ENCODE data around the gene FRYL.
"Not testable (repeated sequence)": the region's sequence is repeated elsewhere in the genome, so short reads cannot be mapped to it uniquely, and the experiment has no call there.

FRYL gene

DNA sequence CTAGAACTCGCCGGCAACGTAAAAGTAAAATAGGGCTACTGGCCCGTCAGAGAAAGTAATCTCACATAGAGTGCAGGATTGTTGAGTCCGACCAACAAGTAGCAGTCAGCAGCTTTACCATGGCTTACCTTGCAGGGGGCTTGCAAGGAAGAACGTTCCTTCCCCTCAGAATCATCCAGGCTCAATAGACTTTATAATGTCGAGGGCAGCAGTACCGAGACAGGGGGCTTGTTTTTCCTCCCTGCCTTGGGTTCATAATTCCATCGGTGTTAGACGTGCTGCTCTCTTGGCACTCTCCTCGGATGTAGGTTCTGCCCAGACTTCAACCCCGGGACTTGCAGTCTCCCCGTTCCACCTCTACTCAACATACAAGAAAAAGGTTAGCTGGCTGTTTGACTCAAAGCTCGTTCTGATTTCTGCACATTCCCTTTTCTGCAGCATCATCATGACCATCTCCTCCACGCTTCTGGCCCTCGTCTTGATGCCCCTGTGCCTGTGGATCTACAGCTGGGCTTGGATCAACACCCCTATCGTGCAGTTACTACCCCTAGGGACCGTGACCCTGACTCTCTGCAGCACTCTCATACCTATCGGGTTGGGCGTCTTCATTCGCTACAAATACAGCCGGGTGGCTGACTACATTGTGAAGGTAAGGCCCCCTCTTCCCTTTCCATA, 295.4 kb downstream of the FRYL start:
- no peak for DNase-seq (ENCODE audit: low read depth)

DNA sequence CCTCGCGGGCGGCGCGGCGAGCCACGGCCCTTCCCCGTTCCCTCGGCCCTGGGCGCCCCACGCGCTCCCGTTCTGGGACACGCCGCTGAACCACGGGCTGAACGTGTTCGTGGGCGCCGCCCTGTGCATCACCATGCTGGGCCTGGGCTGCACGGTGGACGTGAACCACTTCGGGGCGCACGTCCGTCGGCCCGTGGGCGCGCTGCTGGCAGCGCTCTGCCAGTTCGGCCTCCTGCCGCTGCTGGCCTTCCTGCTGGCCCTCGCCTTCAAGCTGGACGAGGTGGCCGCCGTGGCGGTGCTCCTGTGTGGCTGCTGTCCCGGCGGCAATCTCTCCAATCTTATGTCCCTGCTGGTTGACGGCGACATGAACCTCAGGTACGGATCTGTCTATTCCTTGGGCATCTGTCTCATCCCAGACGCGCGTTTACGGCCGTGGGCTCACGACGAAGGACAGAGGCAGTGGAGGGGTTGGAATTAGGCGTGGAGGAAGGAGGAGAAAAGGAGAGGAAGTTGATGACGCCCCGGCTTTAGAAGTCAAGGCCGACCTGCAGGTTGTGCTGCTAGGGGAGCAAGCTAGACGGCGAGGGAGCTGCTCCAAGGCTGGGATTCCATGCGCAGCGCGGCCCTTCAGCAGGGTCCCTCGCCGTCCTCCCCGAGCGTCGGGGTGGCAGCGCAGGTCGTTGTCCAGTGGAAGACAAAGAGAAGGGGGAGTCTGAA, 296.1 kb downstream of the FRYL start:
- no peak for DNase-seq (ENCODE audit: low read depth)

DNA sequence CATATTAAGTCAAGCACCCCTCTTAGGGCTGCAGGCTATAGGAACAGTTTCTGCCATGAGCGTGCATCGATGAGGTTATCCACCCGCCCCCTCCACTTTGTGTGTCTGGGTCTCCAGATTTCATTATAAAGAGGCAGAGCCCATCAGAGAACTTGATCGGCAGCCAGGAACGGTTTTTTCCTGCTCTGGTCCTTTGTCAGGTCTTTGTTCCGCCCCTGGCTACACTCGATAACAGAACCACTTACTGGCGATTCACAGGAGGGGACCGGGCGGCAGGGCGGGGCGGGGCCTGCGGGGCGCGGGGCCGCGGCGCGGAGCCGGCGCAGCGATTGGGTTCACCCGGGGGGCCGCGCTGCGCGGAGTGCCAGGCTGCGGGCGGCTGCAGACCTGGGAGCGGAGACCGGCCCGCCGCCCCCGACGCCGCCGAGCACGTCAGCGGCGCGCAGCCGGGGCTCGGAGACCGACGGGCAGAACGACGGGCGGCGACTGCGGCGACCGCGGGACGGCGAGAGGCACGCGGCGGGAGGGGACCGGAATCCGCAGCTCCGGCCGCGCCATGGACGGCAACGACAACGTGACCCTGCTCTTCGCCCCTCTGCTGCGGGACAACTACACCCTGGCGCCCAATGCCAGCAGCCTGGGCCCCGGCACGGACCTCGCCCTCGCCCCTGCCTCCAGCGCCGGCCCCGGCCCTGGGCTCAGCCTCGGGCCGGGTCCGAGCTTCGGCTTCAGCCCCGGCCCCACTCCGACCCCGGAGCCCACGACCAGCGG, 296.9 kb downstream of the FRYL start, which contains the start of gene SLC10A4:
Gene SLC10A4 (plus strand): TSS at position 338 of the 771 bp plus-strand sequence. CDS start 219 bp downstream, at position 557.
- DNase-seq (ENCODE audit: low read depth) = no peak

DNA sequence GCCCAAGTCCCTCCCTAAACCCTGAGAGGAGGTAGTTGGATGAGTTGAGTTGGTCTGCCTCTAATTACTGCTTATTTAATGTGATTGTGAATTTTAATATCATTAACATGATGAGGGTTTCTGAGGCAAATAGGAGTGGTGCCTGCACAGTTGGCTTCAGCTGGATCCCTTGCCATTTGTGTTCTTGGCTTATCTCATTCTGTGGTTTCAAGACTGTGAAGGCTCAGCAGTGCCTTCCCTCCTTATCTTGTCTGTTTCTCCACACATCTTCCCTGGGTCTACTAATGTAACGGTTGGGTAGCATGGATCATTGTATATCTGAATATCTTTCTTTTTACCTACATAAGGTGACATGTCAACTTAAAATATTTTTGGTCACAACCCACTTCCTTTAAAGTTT, 298.5 kb downstream of the FRYL start:
- no peak for DNase-seq (ENCODE audit: low read depth)

DNA sequence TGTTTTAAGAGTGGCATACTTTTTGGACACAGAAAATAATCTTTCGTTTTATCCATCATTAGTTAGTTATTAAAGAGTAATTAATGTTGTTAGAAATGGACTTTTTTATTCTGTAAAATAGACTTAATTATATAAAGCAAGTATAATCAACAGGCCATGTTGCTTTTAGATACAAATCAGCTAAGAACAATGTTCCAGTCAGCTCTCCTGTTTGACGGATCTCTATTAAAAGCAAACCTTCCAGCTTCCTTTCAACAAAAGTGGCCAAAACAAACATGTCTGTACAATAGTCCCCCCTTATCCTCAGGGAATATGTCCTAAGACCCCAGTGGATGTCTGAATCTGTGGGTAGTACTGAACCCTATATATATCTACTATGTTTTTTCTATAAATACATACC, 301.8 kb downstream of the FRYL start:
- DNase-seq (ENCODE audit: low read depth) = no peak

DNA sequence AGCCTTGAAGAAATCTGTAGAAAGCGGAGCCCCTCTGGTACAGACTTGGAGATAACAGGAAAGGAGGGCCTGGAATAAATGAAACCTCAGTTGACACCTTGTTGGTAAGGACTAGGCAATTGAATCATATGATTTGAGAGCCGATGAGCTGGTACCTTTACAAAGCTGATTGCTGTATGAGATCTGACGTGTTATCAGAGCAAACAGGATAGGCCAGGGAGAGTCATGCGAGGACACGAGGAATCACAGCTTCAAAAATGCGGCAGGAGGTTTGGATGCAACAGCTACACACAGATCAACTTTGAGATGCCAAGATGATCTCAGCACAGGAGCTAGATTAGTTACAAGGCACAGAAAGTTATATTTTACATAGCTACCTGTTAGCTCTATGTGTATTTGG, 304.3 kb downstream of the FRYL start:
- DNase-seq (ENCODE audit: low read depth) = no peak

DNA sequence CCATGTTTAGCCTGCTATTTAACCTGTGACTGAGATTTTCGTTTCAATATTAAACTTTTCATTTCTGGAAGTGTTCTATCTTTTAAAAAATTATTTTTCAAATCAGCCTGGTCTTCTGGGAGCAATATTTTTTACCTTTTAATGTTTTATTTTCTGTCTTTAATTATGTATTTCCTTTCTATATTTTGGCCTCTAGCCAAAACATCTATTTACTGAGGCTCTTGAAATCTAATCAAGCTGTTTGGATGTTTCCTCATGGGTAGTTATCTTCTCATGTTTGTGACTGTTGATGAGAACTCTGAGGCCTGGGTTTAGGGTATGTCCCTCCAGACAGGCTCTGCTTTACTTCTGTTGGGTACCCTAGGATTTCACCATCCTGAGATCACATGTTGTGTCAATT, 307.3 kb downstream of the FRYL start:
- no peak for DNase-seq (ENCODE audit: low read depth)

DNA sequence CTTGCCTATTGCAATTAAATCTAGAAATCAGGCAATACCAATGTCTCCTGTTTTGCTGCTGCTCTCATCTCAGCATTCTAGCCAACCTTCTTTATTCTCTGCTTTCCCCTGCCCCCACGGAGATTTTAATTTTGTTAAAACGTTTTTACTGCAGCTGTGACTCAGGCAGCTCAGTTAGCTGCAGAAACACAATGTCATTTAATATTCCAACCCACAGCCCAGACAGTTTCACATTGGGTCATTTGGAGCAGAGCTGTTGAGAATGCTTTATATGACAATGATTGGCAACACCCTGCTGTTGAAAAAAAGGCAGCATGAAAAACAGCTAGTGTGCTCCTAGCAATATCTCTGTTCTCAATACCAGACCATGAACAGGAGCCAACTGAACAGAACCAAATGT, 309.5 kb downstream of the FRYL start:
- no peak for DNase-seq (ENCODE audit: low read depth)

DNA sequence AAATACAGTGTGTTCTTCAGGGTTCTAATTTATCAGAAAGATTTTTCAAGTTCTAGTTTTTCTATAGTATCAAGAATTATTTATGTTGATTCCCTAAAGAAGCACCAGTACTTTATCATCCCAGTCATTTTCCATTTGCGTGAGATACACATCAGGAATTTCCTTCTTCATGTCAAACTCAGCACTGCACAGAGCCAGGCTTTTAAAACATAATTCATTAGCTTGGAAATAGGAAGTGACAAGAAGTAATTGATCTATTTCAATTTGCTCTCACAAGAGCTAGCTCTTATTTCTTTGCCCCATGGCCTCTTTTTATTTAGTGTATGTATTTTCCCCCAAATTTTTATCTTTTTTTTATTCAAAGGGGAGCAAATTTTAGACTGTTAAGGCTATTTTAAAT, 309.9 kb downstream of the FRYL start:
- DNase-seq (ENCODE audit: low read depth) = no peak

DNA sequence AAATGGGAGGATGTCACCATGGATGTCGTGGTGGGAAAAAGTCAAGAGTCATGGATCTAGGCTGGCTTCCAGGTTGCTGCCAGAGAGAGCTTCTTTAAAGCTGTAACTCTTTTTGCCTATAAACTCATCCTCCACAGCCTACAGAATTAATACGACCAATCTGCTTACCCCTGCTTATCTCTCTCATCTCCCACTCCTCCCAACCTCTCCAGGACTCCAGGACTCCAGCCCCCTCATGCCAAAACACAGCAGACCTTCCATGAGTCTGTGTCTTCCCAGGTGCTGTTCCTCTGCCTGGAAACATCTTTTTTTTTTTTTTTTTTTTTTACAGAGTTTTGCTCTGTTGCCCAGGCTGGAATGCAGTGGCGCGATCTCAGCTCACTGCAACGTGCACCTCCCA, 312.2 kb downstream of the FRYL start:
- no peak for DNase-seq (ENCODE audit: low read depth)

DNA sequence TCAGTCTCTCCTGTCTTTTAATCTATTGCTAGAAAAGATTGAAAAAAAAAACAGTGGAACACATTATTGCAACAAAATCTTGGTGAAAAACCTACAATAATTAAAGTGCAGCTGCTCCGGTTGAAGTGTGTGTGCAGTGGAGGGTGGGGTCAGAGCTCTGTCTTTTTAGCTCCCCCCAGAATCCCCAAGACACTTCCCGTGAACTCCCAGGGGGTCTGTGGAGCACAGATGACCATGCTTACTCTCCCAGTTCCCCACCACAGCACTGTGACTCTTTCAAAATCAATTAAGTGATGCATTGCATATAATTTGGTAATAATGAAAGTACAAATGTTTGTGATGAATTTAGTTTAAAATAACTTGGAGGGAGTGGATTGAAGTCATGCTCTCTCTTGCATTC, 312.6 kb downstream of the FRYL start:
- DNase-seq (ENCODE audit: low read depth) = no peak

DNA sequence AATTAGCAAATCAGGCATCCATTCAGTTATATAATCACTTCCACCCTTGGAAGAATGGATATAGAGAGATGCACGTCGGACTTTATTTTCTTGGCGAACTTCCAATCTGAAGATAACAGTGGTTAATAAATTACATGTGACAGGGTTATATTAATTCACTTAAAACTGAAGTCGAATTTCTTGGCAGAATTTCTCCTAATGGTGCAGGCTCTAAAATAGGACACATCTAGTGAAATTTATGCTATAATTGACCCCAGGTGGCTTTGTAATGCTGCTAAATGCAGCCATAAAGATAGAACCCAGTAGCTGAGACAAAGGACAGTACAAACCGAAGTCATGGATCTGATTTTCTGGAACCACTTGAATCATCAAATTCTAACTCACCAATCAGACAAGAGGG, 317.7 kb downstream of the FRYL start:
- DNase-seq (ENCODE audit: low read depth) = no peak

DNA sequence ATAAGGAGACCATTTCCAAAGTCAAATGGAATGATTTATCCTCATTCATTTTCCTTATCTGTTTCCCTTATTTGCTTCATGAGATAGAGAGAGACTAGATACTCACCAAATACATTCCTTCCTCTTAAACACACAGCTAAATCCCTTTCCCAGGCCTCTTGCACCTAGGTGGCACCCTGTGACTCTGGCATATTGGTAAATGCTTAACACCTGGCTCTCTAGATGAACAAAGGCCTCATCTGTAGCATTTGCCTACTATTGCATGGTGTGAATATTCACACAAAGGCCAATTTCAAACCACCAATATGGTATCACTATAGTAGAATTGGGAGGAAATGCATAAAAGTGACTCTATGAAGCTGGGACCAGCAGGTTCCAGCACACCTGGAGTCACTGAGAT, 319.1 kb downstream of the FRYL start:
- DNase-seq (ENCODE audit: low read depth) = no peak

DNA sequence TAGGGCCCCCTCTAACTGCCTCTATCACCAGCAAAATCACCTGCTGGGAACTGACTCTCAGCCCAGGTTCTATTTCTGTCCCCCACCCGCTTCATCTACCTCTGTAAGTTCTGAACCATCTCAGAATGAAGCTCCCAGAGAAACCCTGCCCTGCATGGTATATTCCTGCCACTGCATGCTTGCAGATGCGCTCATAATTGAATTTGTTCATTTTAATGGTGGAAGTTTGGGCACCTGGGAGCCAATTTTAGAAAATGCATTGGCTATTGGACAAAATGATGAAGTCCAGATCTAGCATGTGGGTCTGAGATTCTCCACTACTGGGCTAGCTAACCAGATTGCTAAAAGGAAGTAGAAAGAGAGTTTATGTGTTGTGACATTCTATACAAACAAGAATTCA, 325.5 kb downstream of the FRYL start:
- no peak for DNase-seq (ENCODE audit: low read depth)

DNA sequence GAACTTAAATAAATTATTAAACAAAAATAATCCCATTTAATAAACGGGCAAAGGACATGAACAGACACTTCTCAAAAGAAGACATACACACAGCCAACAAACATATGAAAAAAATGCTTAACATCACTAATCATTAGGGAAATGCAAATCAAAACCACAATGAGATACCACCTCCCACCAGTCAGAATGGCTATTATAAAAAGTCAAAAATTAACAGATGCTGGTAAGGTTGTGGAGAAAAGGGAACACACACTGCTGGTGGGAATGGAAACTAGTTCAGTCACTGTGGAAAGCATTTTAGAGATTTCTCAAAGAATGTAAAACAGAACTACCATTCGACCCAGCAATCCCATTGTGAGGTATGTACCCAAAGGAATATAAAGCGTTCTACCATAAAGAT, 328.4 kb downstream of the FRYL start:
- not testable (repeated sequence) for DNase-seq (ENCODE audit: low read depth)

DNA sequence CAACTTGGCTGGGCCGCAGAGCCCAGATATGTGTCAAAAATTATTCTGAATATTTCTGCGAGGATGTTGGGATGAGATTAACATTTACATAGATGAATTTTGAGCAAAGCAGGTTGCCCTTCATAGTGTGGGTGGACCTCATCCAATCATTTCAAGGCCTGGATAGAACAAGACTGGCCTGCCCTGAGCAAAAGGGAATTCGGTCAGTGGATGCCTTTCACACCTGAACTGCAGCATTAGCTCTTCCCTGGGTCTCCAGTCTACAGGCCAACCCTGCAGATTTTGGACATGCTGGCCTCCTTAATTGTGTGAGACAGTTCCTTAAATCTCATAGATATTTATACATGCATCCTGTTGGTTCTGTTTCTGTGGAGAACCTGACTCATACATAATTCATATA, 329.3 kb downstream of the FRYL start:
- no peak for DNase-seq (ENCODE audit: low read depth)

DNA sequence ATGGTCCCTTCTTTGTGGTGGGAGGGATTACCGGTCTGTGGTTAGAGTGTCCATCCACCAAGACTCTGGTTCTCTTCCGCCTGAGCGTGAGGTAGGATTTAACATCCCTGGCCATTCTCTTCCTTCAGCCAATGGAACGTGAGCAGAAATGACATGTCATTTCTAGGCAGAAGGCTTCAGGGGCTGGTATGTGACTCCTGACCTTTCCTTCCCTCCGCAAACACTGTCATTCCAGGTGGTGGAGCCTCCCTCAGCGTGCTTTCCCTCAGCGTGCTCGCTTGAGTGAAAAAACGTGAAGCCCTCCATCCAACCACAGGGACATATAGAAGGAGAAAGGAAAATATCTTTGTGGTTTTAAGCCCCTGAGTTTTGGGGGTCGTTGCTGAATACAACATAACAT, 330.9 kb downstream of the FRYL start:
- no peak for DNase-seq (ENCODE audit: low read depth)

Measured in stimulated activated CD8-positive, alpha-beta memory T cell treated with anti-CD3 and anti-CD28 coated beads, Interleukin-12 subunit alpha, Interleukin-12 subunit beta, amount 100 ng/mL, for 4 hours (primary cell).